SU-DHL-6 (cell line): Measurements from ENCODE around the gene TELO2.

Experiments used
- H2AFZ ChIP-seq: fragments of 200-600 bp; sonication (generic); 2 replicates; pipeline ENCODE4 v1.6.1; 2014; ENCODE audit warnings: low read depth, mild to moderate bottlenecking, moderate library complexity, mixed read lengths, antibody characterized with exemption, low read length; ENCODE audit not compliant: severe bottlenecking
- H3F3A ChIP-seq: fragments of 200-600 bp; shearing (Covaris generic); 2 replicates; pipeline ENCODE4 v1.6.0; 2016; ENCODE audit warnings: antibody characterized with exemption, mild to moderate bottlenecking; ENCODE audit not compliant: insufficient read depth
- H3K27ac ChIP-seq: fragments of 200-600 bp; sonication (generic); 2 replicates; pipeline ENCODE4 v1.5.1; 2016; ENCODE audit warnings: low read depth, mild to moderate bottlenecking, low read length, moderate library complexity, mixed read lengths
- H3K27me3 ChIP-seq: fragments of 200-600 bp; sonication (generic), shearing (Covaris generic); 2 replicates; pipeline ENCODE4 v1.6.0; 2014; ENCODE audit warnings: mild to moderate bottlenecking, low read length
- H3K36me3 ChIP-seq: fragments of 200-600 bp; sonication (generic); 2 replicates; pipeline ENCODE4 v1.6.1; 2014; ENCODE audit warnings: mild to moderate bottlenecking, low read length, mixed read lengths
- H3K4me2 ChIP-seq: fragments of 300-600, 200-600 bp; shearing (Covaris generic), sonication (generic); 2 replicates; pipeline ENCODE4 v1.6.0; 2014; ENCODE audit warnings: low read length, low read depth, mild to moderate bottlenecking; ENCODE audit not compliant: poor library complexity, severe bottlenecking
- H3K4me3 ChIP-seq: fragments of 200-600 bp; sonication (generic); 2 replicates; pipeline ENCODE4 v1.5.1; 2014; ENCODE audit warnings: antibody characterized with exemption, low read length, mild to moderate bottlenecking, mixed read lengths; ENCODE audit not compliant: insufficient read depth, poor library complexity, severe bottlenecking
- H3K79me2 ChIP-seq: fragments of 200-600 bp; sonication (generic); 2 replicates; pipeline ENCODE4 v1.6.1; 2014; ENCODE audit warnings: mild to moderate bottlenecking, low read length, moderate library complexity; ENCODE audit not compliant: insufficient read depth
- H3K9ac ChIP-seq: fragments of 200-600 bp; sonication (generic); 2 replicates; pipeline ENCODE4 v1.7.0; 2014; ENCODE audit warnings: mild to moderate bottlenecking, low read length
- H3K9me2 ChIP-seq: fragments of 200-600 bp; sonication (generic); replicated peaks from 2 replicates; pipeline ENCODE4 v1.6.1; 2014; ENCODE audit warnings: low read length; ENCODE audit not compliant: insufficient read depth
- H3K9me3 ChIP-seq: fragments of 200-600 bp; sonication (generic); 2 replicates; pipeline ENCODE4 v1.6.1; 2014; ENCODE audit warnings: low read length, mixed read lengths; ENCODE audit not compliant: insufficient read depth
- H4K20me1 ChIP-seq: fragments of 200-600 bp; sonication (generic); 2 replicates; pipeline ENCODE4 v1.6.1; 2014; ENCODE audit warnings: low read depth, mild to moderate bottlenecking, antibody characterized with exemption, low read length, moderate library complexity, mixed read lengths
- CTCF ChIP-seq: fragments of 200-600 bp; sonication (generic); IDR thresholded peaks from one replicate; pipeline ENCODE4 v1.5.1; 2017; ENCODE audit warnings: antibody characterized with exemption, mild to moderate bottlenecking, low read length, moderate library complexity; ENCODE audit not compliant: insufficient read depth, poor library complexity, severe bottlenecking
- EZH2phosphoT487 ChIP-seq: fragments of 200-600 bp; sonication (generic), shearing (Covaris generic); conservative IDR thresholded peaks from 2 replicates; pipeline ENCODE4 v1.6.1; 2018; ENCODE audit warnings: mild to moderate bottlenecking, antibody characterized with exemption, low read length, moderate library complexity, mixed read lengths

The TELO2 gene

GRCh38 chr16:1537138-1537577 is 44.0 kb downstream of the TELO2 start:
- Histone ChIP-seq H3K79me2 (no peaks in the 10 kb centered on the region), H3K4me3 (no peak overlapping the region), H2AFZ (no peak overlapping the region), H3F3A (no peaks in the 10 kb centered on the region), H3K9me2 (no peaks in the 10 kb centered on the region), H4K20me1 (no peaks in the 10 kb centered on the region), H3K9ac (no peak overlapping the region), H3K27me3 (no peaks in the 10 kb centered on the region), H3K4me2 (no peak overlapping the region), H3K36me3 (no peaks in the 10 kb centered on the region), H3K9me3 (no peaks in the 10 kb centered on the region), H3K27ac (no peak overlapping the region)
- TF ChIP-seq CTCF (no peak), EZH2phosphoT487 (no peak)

- Histone ChIP-seq H3K27me3 (no peaks in the 10 kb centered on the region), H3K4me2 (no peak overlapping the region), H3K9me3 (no peaks in the 10 kb centered on the region), H3K79me2 (no peaks in the 10 kb centered on the region), H2AFZ (no peak overlapping the region), H4K20me1 (no peaks in the 10 kb centered on the region), H3K27ac (no peak overlapping the region), H3K4me3 (no peak overlapping the region), H3K9me2 (no peaks in the 10 kb centered on the region), H3K9ac (no peak overlapping the region), H3K36me3 (no peaks in the 10 kb centered on the region), H3F3A (no peaks in the 10 kb centered on the region)
- TF ChIP-seq CTCF (no peak), EZH2phosphoT487 (no peak)
These were observed 44.7 kb downstream of the TELO2 start for GRCh38 chr16:1537763-1538289.

- Histone ChIP-seq H3K9me2 (no peaks in the 10 kb centered on the region), H3K79me2 (no peaks in the 10 kb centered on the region), H2AFZ (no peak overlapping the region), H3K4me2 (no peak overlapping the region), H3K36me3 (no peaks in the 10 kb centered on the region), H3F3A (no peaks in the 10 kb centered on the region), H3K27ac (no peak overlapping the region), H3K27me3 (no peaks in the 10 kb centered on the region), H4K20me1 (no peaks in the 10 kb centered on the region), H3K4me3 (no peak overlapping the region), H3K9ac (no peak overlapping the region), H3K9me3 (no peaks in the 10 kb centered on the region)
- peak; percentile 27 for TF ChIP-seq CTCF
- TF ChIP-seq EZH2phosphoT487 = no peak
These were observed 45.8 kb downstream of the TELO2 start for GRCh38 chr16:1538804-1539520.
